Heart right ventricle (tissue), 16 donors: ENCODE data around the gene NR1H4. TPM values are rescaled to one million over a fixed set of nuclear protein-coding genes. Genes with fewer than 3 reads are reported as not detected.

ENCODE experiments used
- ATAC-seq, 8 donors: fragments of 200-7000 bp; cut with Tn5 transposase; one replicate each; pipeline ENCODE4 v1.9.1; 2020; ENCODE audit warnings: mild to moderate bottlenecking in 8 of 8, moderate library complexity in 8 of 8, moderate number of reproducible peaks in 1 of 8
- DNase-seq, 2 donors: peaks; one replicate each; pipeline ENCODE4 v3.0.0-alpha.2; 2020
- H3K27ac ChIP-seq, 10 donors: fragments of 200-600 bp; sonication (generic) in 2 of 10; one replicate each; pipeline versions ENCODE4 v1.5.0 to v1.8.0; 2020 to 2022; ENCODE audit warnings: mild to moderate bottlenecking in 3 of 10
- H3K27me3 ChIP-seq, 7 donors: fragments of 200-600 bp; one replicate each; pipeline ENCODE4 v1.8.0; 2021 to 2022; ENCODE audit warnings: mild to moderate bottlenecking in 2 of 7
- H3K36me3 ChIP-seq, 9 donors: fragments of 200-600 bp; sonication (generic) in 1 of 9; one replicate each; pipeline versions ENCODE4 v1.5.0 to v1.8.0; 2020 to 2022; ENCODE audit warnings: mild to moderate bottlenecking in 2 of 9
- H3K4me1 ChIP-seq, 9 donors: fragments of 200-600 bp; sonication (generic) in 1 of 9; one replicate each; pipeline versions ENCODE4 v1.5.0 to v1.8.0; 2020 to 2022; ENCODE audit warnings: mild to moderate bottlenecking in 4 of 9
- H3K4me3 ChIP-seq, 10 donors: fragments of 200-600 bp; sonication (generic) in 2 of 10; one replicate each; pipeline versions ENCODE4 v1.5.0 to v1.8.0; 2020 to 2022; ENCODE audit warnings: mild to moderate bottlenecking in 7 of 10, moderate library complexity in 2 of 10
- H3K9me3 ChIP-seq, 11 donors: fragments of 200-600 bp in 10 of 11; sonication (generic) in 2 of 11; one replicate each; pipeline versions ENCODE4 v1.5.0 to v1.8.0; 2013 to 2022; ENCODE audit warnings: mild to moderate bottlenecking in 2 of 11, control low read depth in 1 of 11, moderate library complexity in 1 of 11
- WGBS, 2 donors: extraction: QIAGEN DNeasy Blood & Tissue Kit; methylation state at CpG; one replicate each; pipeline ENCODE4 v1.1.7; 2013; ENCODE audit warnings: inconsistent platforms in 1 of 2; 5-methylcytosine and 5-hydroxymethylcytosine counted together
- intact Hi-C, 10 donors: fragments of 100-400 bp; cut with DNase I; formaldehyde crosslinking; loops; one replicate each; pipeline versions ENCODE4 v1.11.1 to v1.14.2; 2022
- polyA plus RNA-seq, 2 donors: library from polyadenylated mRNA; stranded (reverse); fragments of 200-250 nt; gene quantifications; one replicate each; pipeline ENCODE4 v1.2.3, GENCODE V29; 2013
- total RNA-seq, 10 donors: library from RNA; stranded (reverse); fragmentation: NEBNext Ultra II Directional in 3 of 10; extraction: Animal tissue kit (Norgen Biotek cat#: 25700) in 3 of 10; gene quantifications; one replicate each; pipeline versions ENCODE4 v1.2.1 to v1.2.4, GENCODE V29; 2021 to 2023
- TF ChIP-seq, protein P1 (sequence below), 9 donors: fragments of 200-600 bp; sonication (generic) in 2 of 9; IDR thresholded peaks; one replicate each; pipeline versions ENCODE4 v1.5.0 to v1.8.0; 2021 to 2022; ENCODE audit warnings: antibody characterized with exemption in 9 of 9, mild to moderate bottlenecking in 5 of 9, moderate library complexity in 1 of 9
- donor health status: Arrhythmogenic right ventricular cardiomyopathy.
- donor health status: ischemic (EF 13 %, LVEDD 7.1; RV severe dilation, severe dysfunction).
- donor health status: healthy with polysubstance abuse.
- donor health status: DM: no; HTN: yes; CAD: no.
- donor health status: DM: no; HTN: no; CAD: no.
- donor health status: ischemic (EF 25% LVEDD 6.9; RV normal size, moderate dysfunction).
- donor health status: ischemic (EF 25% LVEDD 5.7; RV mildly dilated, moderate dysfunction).
- donor health status: healthy.
- donor health status: DM: yes; HTN: yes; CAD: no.
- donor health status: Ischemic cardiomyopathy.
- donor health status: ischemic (EF 35%, LVEDD 5.7; RV mildly dilated, moderate dysfunction).
- donor health status: nonischemic (EF 11% LVEDD 7.7; RV severe dilation, severe dysfunction).
- donor health status: DM: yes; HTN: yes; CAD: no.
- donor health status: PGD.
- donor health status: ischemic (EF 29% LVEDD 5.4; RV normal size, mild dysfunction).
- donor health status: nonischemic (EF 23%, LVEDD 6.1; RV moderate dilation, normal function).

NR1H4 gene
- total and polyA plus RNA-seq, 12 donors: 0.15 TPM; not detected in 11

DNA sequence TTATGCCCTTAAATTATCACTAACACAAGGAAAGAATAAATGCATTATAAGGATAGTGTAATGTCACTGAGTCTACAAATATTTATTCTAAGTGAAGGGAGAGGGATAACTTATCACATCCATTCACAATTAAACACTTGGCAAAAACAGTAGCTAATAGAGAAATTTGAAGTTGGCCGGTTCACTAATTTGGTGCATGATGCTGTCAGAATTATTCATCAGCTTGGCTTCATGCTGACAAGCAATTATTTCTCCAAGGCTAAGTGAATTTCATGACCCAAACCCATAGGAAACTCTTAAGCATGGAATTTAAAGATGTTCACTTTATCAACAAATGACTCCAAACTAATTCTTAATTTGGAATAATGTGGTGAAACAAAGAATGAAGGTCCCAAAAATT, 25.0 kb upstream of the NR1H4 start:
- TF ChIP-seq, protein P1, sequence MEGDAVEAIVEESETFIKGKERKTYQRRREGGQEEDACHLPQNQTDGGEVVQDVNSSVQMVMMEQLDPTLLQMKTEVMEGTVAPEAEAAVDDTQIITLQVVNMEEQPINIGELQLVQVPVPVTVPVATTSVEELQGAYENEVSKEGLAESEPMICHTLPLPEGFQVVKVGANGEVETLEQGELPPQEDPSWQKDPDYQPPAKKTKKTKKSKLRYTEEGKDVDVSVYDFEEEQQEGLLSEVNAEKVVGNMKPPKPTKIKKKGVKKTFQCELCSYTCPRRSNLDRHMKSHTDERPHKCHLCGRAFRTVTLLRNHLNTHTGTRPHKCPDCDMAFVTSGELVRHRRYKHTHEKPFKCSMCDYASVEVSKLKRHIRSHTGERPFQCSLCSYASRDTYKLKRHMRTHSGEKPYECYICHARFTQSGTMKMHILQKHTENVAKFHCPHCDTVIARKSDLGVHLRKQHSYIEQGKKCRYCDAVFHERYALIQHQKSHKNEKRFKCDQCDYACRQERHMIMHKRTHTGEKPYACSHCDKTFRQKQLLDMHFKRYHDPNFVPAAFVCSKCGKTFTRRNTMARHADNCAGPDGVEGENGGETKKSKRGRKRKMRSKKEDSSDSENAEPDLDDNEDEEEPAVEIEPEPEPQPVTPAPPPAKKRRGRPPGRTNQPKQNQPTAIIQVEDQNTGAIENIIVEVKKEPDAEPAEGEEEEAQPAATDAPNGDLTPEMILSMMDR (IDR thresholded peaks at IDR 0.05): no peak
- no peaks in the 10 kb centered on the region for H3K9me3 ChIP-seq
- 70 to 83% methylated on average over 1 of the region's 1 CpG for WGBS, 2 donors
- no peaks in the 10 kb centered on the region for H3K36me3 ChIP-seq
- no peak for ATAC-seq
- intact Hi-C loops: no loop called here
- H3K27me3 ChIP-seq: peaks cover 0 to 12% (median 0%) of the 10 kb centered on the region in 7 donors
- no peak overlapping the region for H3K27ac ChIP-seq
- DNase-seq: no peak
- H3K4me1 ChIP-seq: peaks cover 0 to 5% (median 0%) of the 10 kb centered on the region in 9 donors
- H3K4me3 ChIP-seq: no peak overlapping the region

DNA sequence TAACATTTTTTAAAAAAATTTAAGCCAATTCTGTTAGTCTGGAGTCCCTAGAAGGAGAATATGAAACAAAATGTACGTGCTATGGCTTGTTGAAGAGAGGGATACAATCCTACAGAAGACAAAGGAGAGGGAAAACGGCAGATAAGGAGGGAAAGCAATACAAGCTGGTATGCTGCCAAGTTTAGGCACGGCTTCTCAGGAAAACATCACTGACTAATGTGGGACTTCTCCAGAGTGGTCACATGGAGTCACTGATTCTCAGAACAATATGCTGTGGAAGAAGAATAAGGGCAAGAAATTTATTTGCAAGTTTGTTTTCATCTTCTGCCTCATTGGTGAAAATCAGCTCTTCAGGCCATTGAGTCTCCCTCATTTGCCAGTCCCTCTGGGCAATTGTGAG, 22.9 kb upstream of the NR1H4 start:
- intact Hi-C loops: no loop called here
- ATAC-seq: no peak
- H3K36me3 ChIP-seq: no peaks in the 10 kb centered on the region
- peaks cover 0 to 5% (median 0%) of the 10 kb centered on the region in 9 donors for H3K4me1 ChIP-seq
- peaks cover 0 to 12% (median 0%) of the 10 kb centered on the region in 7 donors for H3K27me3 ChIP-seq
- no peak overlapping the region for H3K27ac ChIP-seq
- WGBS, 2 donors: 22 to 30% methylated on average over 3 of the region's 3 CpGs
- TF ChIP-seq, protein P1 (IDR thresholded peaks at IDR 0.05): no peak
- H3K4me3 ChIP-seq: no peak overlapping the region
- DNase-seq: no peak
- no peaks in the 10 kb centered on the region for H3K9me3 ChIP-seq

DNA sequence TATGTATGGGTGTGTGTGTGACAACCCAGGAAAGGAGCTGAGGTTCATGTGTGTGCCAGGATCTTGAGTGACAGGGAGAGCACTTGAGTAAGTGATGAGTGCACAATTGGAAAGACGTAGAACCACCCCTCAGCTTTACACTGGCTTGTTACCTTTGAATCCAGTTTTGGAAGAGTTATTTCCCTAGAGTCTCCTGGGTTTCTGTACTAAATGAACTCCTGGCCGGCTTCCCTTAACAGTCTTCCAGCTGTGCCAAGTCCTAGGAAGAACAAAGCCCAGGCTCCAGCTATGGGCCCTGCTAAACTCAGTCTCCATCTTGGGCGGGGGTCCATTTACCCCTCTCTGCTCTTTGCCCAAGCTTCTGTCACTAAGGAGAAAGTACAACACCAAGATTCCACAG, 19.7 kb upstream of the NR1H4 start:
- Histone ChIP-seq H3K4me3 (no peak overlapping the region), H3K27ac (no peak overlapping the region), H3K9me3 (no peaks in the 10 kb centered on the region), H3K36me3 (no peaks in the 10 kb centered on the region), H3K27me3 (peaks cover 0 to 12% (median 0%) of the 10 kb centered on the region in 7 donors), H3K4me1 (peaks cover 0 to 5% (median 0%) of the 10 kb centered on the region in 9 donors)
- WGBS, 2 donors: 46 to 48% methylated on average over 3 of the region's 3 CpGs
- intact Hi-C loops: no loop called here
- DNase-seq (no peak), ATAC-seq (no peak)
- TF ChIP-seq, protein P1 (IDR thresholded peaks at IDR 0.05): no peak

DNA sequence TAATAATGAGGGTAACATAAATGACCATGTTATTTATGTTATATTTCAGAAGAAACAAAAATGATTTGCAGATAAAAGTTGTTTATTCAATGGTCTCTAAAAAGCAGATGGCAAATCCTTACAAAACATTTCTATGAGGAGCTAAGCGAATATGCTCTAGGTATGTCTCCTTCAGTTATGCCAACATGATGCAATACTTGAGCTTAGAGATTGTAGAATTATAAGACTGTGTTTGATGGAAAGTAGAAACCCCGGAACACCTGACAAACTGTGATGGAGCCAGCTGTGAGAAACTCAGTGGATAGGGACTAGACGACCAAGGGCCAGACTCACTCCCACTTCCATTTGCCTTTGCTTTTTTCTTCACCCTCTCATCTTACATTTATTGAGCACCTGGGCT, 17.8 kb upstream of the NR1H4 start:
- Histone ChIP-seq H3K4me1 (peaks cover 0 to 5% (median 0%) of the 10 kb centered on the region in 9 donors), H3K36me3 (no peaks in the 10 kb centered on the region), H3K27me3 (no peaks in the 10 kb centered on the region), H3K27ac (no peak overlapping the region), H3K4me3 (no peak overlapping the region), H3K9me3 (no peaks in the 10 kb centered on the region)
- intact Hi-C loops: no loop called here
- 82 to 90% methylated on average over 3 of the region's 3 CpGs for WGBS, 2 donors
- DNase-seq: no peak
- ATAC-seq: no peak
- TF ChIP-seq, protein P1 (IDR thresholded peaks at IDR 0.05): no peak
